Spleen (tissue), 7 donors: ENCODE results near the gene ATP2B1.

Experiments used
- CTCF ChIP-seq, 11 experiments: fragments of 200-600 bp in 7 of 11; fragments of 450-650 bp in 4 of 11; sonication (generic) in 4 of 11; IDR thresholded peaks in 8 of 11; conservative IDR thresholded peaks in 3 of 11; 1 replicate in 7 of 11; 2 replicates in 4 of 11; pipeline versions ENCODE4 v1.4.0 to v1.8.0; 2016 to 2021; ENCODE audit warnings: antibody characterized with exemption in 11 of 11, inconsistent platforms in 4 of 11, mild to moderate bottlenecking in 1 of 11
- POLR2A ChIP-seq, 3 donors: fragments of 450-650 bp; IDR thresholded peaks; one replicate each; pipeline ENCODE4 v1.5.1; 2017; ENCODE audit warnings: antibody characterized with exemption in 3 of 3, mild to moderate bottlenecking in 1 of 3
- POLR2AphosphoS5 ChIP-seq, 3 donors: sonication (generic); formaldehyde crosslinking; IDR thresholded peaks; one replicate each; pipeline ENCODE4 v1.5.1; 2017; ENCODE audit warnings: antibody characterized with exemption in 3 of 3
- donor health status: DM: no; HTN: no; CAD: no; lungs with moderate emphysema.
- donor health status: DM: no; HTN: no; CAD: no.
- donor health status: DM: no; HTN: no; CAD: no.

- TF ChIP-seq CTCF (IDR thresholded peaks at IDR 0.05 in 8 of 11, conservative IDR thresholded peaks at IDR 0.05 in 3 of 11) (no peak), POLR2A (IDR thresholded peaks at IDR 0.05) (no peak), POLR2AphosphoS5 (IDR thresholded peaks at IDR 0.05) (no peak)
These were observed 29.0 kb downstream of the ATP2B1 start for GRCh38 chr12:89679631-89680030.
